Ascending aorta (tissue), 2 donors: Measurements from ENCODE around the gene FER1L5. TPM values are rescaled to one million over a fixed set of nuclear protein-coding genes. Genes with fewer than 3 reads are reported as not detected.

Source experiments
- DNase-seq, 2 donors: peaks; one replicate each; pipeline ENCODE4 v3.0.0-alpha.2; 2019; ENCODE audit warnings: low spot score in 2 of 2
- H3K27ac ChIP-seq, 2 donors: fragments of 200-600 bp; sonication (generic); one replicate each; pipeline ENCODE4 v1.5.1; 2016 to 2017; ENCODE audit warnings: mild to moderate bottlenecking in 1 of 2
- H3K27me3 ChIP-seq: fragments of 200-600 bp; sonication (generic); one replicate; pipeline ENCODE4 v1.5.1; 2017
- H3K36me3 ChIP-seq, 2 donors: fragments of 200-600 bp; sonication (generic); one replicate each; pipeline ENCODE4 v1.5.1; 2016
- H3K4me1 ChIP-seq, 2 donors: fragments of 200-600 bp; sonication (generic); one replicate each; pipeline ENCODE4 v1.5.1; 2016 to 2017; ENCODE audit warnings: mild to moderate bottlenecking in 1 of 2
- H3K4me3 ChIP-seq, 2 donors: fragments of 200-600 bp; sonication (generic); one replicate each; pipeline ENCODE4 v1.5.1; 2016 to 2017; ENCODE audit warnings: mild to moderate bottlenecking in 1 of 2
- H3K9me3 ChIP-seq, 2 donors: fragments of 200-600 bp; sonication (generic); one replicate each; pipeline ENCODE4 v1.5.1; 2016
- intact Hi-C: fragments of 100-400 bp; cut with DNase I; formaldehyde crosslinking; loops from one replicate; pipeline ENCODE4 v1.15.1; 2023
- total RNA-seq: library from RNA; depleted of rRNA; stranded (reverse); fragments of >200 nt; gene quantifications from one replicate; pipeline ENCODE4 v1.1.0, GENCODE V29; 2016
- TF ChIP-seq, protein P1 (sequence below), 3 experiments: fragments of 200-600 bp in 2 of 3; fragments of 450-650 bp in 1 of 3; sonication (generic) in 2 of 3; IDR thresholded peaks; one replicate each; pipeline ENCODE4 v1.5.1; 2016 to 2019; ENCODE audit warnings: antibody characterized with exemption in 3 of 3, mild to moderate bottlenecking in 1 of 3, moderate library complexity in 1 of 3

Gene FER1L5
- total RNA-seq, 1 donor from 2014 or later: not detected

DNA sequence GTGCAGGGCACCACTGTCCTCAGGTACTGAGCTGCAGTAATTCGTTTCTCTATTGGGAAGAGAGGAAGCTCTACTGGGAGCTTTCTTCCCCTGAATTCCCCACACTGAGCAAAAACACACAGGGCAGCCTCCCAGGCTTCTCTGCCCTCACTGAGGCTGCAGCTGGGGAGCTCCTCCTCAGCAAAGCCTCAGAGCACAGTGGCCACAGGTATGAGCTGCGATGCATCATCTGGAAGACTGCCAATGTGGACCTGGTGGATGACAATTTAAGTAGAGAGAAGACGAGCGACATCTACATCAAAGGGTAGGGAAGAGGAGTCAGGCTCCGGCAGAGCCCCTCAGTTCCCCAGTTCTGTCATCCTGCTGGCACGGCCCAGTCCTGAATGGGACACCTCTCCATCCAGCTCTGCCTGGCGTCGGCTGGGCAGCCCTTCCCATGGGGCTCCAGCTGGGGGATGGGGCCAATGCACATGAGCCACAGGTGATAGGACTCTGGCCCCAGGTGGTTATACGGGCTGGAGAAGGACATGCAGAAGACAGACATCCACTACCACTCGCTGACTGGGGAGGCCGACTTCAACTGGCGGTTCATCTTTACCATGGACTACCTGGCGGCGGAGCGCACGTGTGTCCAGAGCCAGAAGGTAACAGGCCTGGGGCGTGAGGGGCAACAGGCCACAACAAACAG lies 59.7 kb downstream of the FER1L5 start:
- Histone ChIP-seq H3K4me3 (no peak overlapping the region), H3K36me3 (peaks cover 24 to 27% of the 10 kb centered on the region in 2 donors), H3K27ac (no peak overlapping the region), H3K27me3 (no peaks in the 10 kb centered on the region), H3K9me3 (no peaks in the 10 kb centered on the region), H3K4me1 (no peaks in the 10 kb centered on the region)
- DNase-seq: no peak
- TF ChIP-seq, protein P1, sequence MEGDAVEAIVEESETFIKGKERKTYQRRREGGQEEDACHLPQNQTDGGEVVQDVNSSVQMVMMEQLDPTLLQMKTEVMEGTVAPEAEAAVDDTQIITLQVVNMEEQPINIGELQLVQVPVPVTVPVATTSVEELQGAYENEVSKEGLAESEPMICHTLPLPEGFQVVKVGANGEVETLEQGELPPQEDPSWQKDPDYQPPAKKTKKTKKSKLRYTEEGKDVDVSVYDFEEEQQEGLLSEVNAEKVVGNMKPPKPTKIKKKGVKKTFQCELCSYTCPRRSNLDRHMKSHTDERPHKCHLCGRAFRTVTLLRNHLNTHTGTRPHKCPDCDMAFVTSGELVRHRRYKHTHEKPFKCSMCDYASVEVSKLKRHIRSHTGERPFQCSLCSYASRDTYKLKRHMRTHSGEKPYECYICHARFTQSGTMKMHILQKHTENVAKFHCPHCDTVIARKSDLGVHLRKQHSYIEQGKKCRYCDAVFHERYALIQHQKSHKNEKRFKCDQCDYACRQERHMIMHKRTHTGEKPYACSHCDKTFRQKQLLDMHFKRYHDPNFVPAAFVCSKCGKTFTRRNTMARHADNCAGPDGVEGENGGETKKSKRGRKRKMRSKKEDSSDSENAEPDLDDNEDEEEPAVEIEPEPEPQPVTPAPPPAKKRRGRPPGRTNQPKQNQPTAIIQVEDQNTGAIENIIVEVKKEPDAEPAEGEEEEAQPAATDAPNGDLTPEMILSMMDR (IDR thresholded peaks at IDR 0.05): no peak
- intact Hi-C loops: no loop called here

DNA sequence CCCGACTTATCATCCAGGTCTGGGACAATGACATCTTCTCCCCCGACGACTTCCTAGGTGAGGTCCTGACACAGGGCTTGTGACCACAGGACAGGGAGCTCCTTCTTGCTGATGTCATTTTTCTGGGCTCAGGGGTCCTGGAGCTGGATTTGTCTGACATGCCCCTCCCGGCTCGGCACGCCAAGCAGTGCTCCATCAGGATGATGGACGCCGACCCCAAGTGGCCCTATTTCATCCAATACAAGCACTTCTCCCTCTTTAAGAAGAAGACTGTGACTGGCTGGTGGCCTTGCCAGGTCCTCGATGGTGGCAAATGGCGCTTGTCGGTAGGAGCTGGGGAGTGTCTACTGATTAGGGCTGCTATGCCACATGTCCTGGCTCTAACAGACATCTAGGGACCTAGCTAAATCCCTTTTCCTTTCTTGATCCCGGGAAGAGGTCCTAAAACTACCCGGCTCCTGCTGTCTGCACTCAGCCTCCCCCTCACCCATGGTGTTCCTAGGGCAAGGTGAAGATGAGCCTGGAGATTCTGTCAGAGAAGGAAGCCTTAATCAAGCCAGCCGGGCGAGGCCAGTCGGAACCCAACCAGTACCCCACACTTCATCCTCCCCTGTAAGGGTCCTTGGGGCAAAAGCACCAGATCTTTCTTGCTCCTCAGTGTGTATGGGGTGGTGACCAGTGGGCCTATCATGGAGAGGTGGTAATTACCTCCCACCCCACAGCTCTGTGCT lies 60.6 kb downstream of the FER1L5 start:
- TF ChIP-seq, protein P1 (IDR thresholded peaks at IDR 0.05): no peak
- intact Hi-C loops: no loop called here
- H3K36me3 ChIP-seq: peaks cover 27 to 36% of the 10 kb centered on the region in 2 donors
- no peak for DNase-seq
- no peak overlapping the region for H3K27ac ChIP-seq
- H3K27me3 ChIP-seq: no peaks in the 10 kb centered on the region
- no peaks in the 10 kb centered on the region for H3K9me3 ChIP-seq
- no peaks in the 10 kb centered on the region for H3K4me1 ChIP-seq
- no peak overlapping the region for H3K4me3 ChIP-seq

DNA sequence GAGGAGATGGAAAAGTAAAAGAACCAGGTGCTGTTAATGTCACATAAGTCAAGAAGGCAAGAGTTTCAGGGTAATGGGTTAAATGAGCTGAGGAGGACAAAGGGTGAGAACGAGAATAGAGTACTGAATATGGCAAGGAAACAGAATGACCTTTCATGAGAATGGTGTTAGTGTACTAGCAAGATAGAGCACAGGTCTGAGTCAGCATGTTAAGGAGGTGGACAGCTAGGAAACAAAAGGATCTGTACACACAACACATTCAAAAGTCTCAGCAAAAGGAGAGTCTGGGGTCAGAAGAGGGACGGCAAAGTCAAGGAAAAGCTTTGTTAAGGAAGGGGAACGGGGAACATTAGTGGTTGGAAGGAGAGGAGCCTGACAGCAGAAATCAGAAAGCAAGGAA lies 68.4 kb downstream of the FER1L5 start:
- Histone ChIP-seq H3K27ac (no peak overlapping the region), H3K27me3 (no peaks in the 10 kb centered on the region), H3K9me3 (no peaks in the 10 kb centered on the region), H3K4me1 (no peaks in the 10 kb centered on the region), H3K36me3 (peaks cover 46 to 82% of the 10 kb centered on the region in 2 donors), H3K4me3 (no peak overlapping the region)
- intact Hi-C loops: no loop called here
- TF ChIP-seq, protein P1 (IDR thresholded peaks at IDR 0.05): no peak
- no peak for DNase-seq

DNA sequence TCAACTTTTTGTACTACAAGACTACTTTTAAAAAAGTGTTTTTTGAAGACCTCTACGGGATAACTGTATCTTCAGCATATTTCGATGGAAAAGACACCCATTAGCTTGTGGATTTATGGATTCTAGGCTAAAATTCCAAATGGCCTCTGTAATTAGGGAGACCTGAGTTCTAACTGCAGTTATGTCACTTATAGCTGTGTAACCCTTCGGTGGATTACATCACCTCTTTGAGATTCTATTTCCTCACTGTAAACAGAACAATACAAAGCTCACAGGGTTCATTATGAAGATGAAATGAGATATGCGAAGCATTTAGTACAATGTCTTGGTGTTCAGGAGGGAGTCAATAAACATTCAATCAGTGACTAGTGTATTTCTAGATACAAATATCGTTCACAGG lies 73.1 kb downstream of the FER1L5 start:
- DNase-seq: no peak
- H3K27me3 ChIP-seq: no peaks in the 10 kb centered on the region
- H3K4me3 ChIP-seq: no peak overlapping the region
- intact Hi-C loops: no loop called here
- H3K27ac ChIP-seq: no peak overlapping the region
- H3K9me3 ChIP-seq: no peaks in the 10 kb centered on the region
- no peaks in the 10 kb centered on the region for H3K4me1 ChIP-seq
- peaks cover 16 to 41% of the 10 kb centered on the region in 2 donors for H3K36me3 ChIP-seq
- TF ChIP-seq, protein P1 (IDR thresholded peaks at IDR 0.05): no peak

DNA sequence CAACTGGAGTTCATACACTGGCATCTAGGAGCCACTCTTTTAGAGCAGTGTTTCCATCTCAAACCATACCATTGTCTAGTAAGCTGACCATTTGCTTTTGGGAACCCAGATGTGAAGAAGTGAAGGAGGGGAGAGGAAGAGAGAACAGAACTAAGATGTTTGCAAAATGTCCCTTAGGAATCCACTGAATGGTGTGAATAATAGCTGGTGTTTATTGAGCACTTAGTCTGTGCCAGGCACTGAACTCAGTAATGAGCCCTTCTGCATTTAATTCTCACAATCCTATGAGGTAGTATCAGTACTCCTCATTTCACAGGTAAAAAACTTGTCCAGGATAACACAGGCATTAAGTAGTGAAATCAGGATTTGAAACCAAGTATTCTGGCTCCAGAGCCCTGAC lies 73.8 kb downstream of the FER1L5 start:
- Histone ChIP-seq H3K27me3 (no peaks in the 10 kb centered on the region), H3K9me3 (no peaks in the 10 kb centered on the region), H3K27ac (no peak overlapping the region), H3K4me1 (no peaks in the 10 kb centered on the region), H3K36me3 (peaks cover 9 to 34% of the 10 kb centered on the region in 2 donors), H3K4me3 (no peak overlapping the region)
- TF ChIP-seq, protein P1 (IDR thresholded peaks at IDR 0.05): no peak
- no peak for DNase-seq
- intact Hi-C loops: no loop called here
